ENCODE measurements around the gene MGAT3. TPM values are rescaled to one million over a fixed set of nuclear protein-coding genes. Genes with fewer than 3 reads are reported as not detected.

The MGAT3 gene
- total RNA-seq, 1 experiment from 2014 or later, result 5.0 TPM

DNA sequence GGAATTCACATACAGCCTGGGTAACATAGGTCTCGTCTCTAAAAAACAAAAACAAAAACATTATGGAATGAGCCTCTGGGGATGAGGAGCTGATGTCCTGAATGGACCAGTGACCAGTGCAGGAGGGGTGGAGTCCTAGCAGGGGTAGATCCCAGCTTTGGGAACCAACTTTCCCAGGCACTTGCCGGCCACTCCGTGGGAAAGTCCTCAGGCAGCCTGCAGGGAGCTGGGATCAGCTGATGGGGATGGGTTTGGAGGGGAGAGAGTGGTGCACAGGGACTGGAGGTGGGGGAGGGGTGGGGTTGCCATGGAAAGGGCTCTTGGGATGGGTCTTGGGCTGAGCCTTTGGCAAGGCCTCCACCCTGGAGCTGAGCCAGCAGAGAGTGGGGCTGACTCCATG lies 19.1 kb downstream of the MGAT3 start:
- no CpG with 5 or more reads among the region's 3 CpGs for WGBS (ENCODE audit: extremely low coverage, insufficient read length, low lambda C conversion rate)
- no peak overlapping the region for H2BK12ac ChIP-seq (ENCODE audit: insufficient read length, low read depth, low read length)
- H3K4me1 ChIP-seq (ENCODE audit: insufficient read depth, low read length), result peaks cover 3% of the 10 kb centered on the region; the same call in 1 of the 2 replicates
- no peak overlapping the region for H3K9ac ChIP-seq (ENCODE audit: extremely low read depth, insufficient read length, low read length)
- H3K27ac Mint-ChIP-seq, result 0 out of 7 replicates have a peak overlapping the region, but pooled peaks of 1 of the 3 experiments have one; percentile 34
- no peak overlapping the region; a peak in 1 of 5 replicates for H3K4me3 Mint-ChIP-seq
- peaks cover 11% of the 10 kb centered on the region for H3K27me3 Mint-ChIP-seq (ENCODE audit: low read depth)
- peaks cover 39 to 51% of the 10 kb centered on the region in 2 experiments for H3K4me1 Mint-ChIP-seq
- DNase-seq, result no peak
- H4K8ac ChIP-seq (replicated peaks; ENCODE audit: insufficient read length, low read depth, low read length), result no peak overlapping the region
- no peak overlapping the region for H3K14ac ChIP-seq (ENCODE audit: insufficient read depth, low read length)
- no peak overlapping the region for H3K4ac ChIP-seq (ENCODE audit: low read depth, low read length)
- TF ChIP-seq, protein P1, sequence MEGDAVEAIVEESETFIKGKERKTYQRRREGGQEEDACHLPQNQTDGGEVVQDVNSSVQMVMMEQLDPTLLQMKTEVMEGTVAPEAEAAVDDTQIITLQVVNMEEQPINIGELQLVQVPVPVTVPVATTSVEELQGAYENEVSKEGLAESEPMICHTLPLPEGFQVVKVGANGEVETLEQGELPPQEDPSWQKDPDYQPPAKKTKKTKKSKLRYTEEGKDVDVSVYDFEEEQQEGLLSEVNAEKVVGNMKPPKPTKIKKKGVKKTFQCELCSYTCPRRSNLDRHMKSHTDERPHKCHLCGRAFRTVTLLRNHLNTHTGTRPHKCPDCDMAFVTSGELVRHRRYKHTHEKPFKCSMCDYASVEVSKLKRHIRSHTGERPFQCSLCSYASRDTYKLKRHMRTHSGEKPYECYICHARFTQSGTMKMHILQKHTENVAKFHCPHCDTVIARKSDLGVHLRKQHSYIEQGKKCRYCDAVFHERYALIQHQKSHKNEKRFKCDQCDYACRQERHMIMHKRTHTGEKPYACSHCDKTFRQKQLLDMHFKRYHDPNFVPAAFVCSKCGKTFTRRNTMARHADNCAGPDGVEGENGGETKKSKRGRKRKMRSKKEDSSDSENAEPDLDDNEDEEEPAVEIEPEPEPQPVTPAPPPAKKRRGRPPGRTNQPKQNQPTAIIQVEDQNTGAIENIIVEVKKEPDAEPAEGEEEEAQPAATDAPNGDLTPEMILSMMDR (conservative IDR thresholded peaks at IDR 0.05), result no peak
- no peaks in the 10 kb centered on the region for H3K27me3 ChIP-seq (ENCODE audit: insufficient read depth, low read length)
- H2AFZ ChIP-seq (ENCODE audit: low read length), result no peak overlapping the region
- no peak overlapping the region for H2BK5ac ChIP-seq (ENCODE audit: insufficient read length, low read length)
- no peaks in the 10 kb centered on the region for H3K9me3 ChIP-seq (ENCODE audit: control insufficient read depth, low read depth, low read length)
- no peak overlapping the region for H3K23ac ChIP-seq (ENCODE audit: insufficient read length, low read depth, low read length)
- H3K23me2 ChIP-seq (ENCODE audit: insufficient read length, low read depth, low read length, poor library complexity, severe bottlenecking), result no peaks in the 10 kb centered on the region
- no peaks in the 10 kb centered on the region for H3K36me3 Mint-ChIP-seq (ENCODE audit: insufficient read depth in 1 of 3, low read depth in 3 of 3)
- no peak overlapping the region for H4K5ac ChIP-seq (ENCODE audit: insufficient read length, low read depth, low read length)
- H3K9me3 Mint-ChIP-seq, result no peaks in the 10 kb centered on the region
- H3K79me2 ChIP-seq (ENCODE audit: insufficient read depth, low read length), result no peaks in the 10 kb centered on the region
- H4K20me1 ChIP-seq (ENCODE audit: control insufficient read depth, insufficient read depth, insufficient read length), result no peaks in the 10 kb centered on the region
- no peak overlapping the region for H3T11ph ChIP-seq (ENCODE audit: low read length)
- no peak overlapping the region for H3K4me2 ChIP-seq (ENCODE audit: insufficient read depth, insufficient read length, low read length)
- H3K79me1 ChIP-seq (ENCODE audit: insufficient read depth, low read depth, low read length, poor library complexity, severe bottlenecking), result no peaks in the 10 kb centered on the region
- H3K18ac ChIP-seq (ENCODE audit: insufficient read length, low read depth, low read length), result no peak overlapping the region
- no peak overlapping the region for H3K56ac ChIP-seq (ENCODE audit: insufficient read length, low read depth, low read length)
- H2AK5ac ChIP-seq (ENCODE audit: insufficient read length, low read length), result no peak overlapping the region
- no peak overlapping the region for H4K91ac ChIP-seq (ENCODE audit: insufficient read length, low read depth, low read length)
- no peak overlapping the region for H2BK15ac ChIP-seq (ENCODE audit: low read depth, low read length)
- H2BK120ac ChIP-seq (ENCODE audit: low read depth, low read length, poor library complexity, severe bottlenecking), result no peak overlapping the region
- H3K27ac ChIP-seq (ENCODE audit: insufficient read length, low read depth, low read length), result no peak overlapping the region
- H2BK20ac ChIP-seq (ENCODE audit: low read depth, low read length, poor library complexity, severe bottlenecking), result no peak overlapping the region

All from H9 (cell line).